ENCODE measurements around the gene CYB5A.
"Not testable (repeated sequence)": the region's sequence is repeated elsewhere in the genome, so short reads cannot be mapped to it uniquely, and the experiment has no call there.

CYB5A gene

DNA sequence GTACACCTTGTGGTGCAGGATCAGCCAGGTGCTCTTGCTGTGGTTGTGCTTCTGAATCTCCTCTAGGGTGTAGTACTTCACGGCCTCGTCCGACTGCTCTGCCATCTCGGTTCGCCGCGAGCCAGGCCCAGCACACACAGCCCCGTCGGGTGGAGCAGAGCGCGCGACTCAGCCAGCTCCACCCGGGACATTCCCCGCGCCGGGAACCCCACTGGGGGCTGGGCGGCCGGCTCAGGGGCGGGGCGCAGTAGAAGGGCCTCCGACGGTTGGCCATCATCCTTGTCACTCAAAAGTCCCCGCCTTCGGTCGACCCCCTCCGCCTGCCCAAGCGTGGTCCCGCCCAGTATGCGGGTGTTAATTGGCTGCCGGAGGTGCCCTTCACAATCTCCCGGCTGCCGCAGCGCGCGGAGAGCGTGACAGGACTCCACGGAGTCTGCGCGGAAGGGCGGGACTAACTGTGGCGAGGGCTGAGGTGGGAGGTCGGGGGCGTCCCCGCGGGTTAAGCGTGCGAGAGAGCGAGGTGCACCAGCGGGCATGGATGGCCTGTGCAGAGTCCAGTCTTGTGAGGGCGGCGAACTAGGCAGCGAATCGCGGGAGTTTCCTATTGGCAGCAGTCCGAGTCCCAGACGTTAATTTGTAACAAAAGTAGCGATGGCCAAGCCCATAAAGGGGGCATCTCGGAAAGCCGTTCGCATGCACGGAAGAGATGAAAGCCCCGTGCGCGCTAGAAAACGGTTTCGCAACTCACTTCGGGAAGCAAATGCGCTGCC, at the start of gene CYB5A:
TSS of gene CYB5A (minus strand) at position 193 of the 770 bp plus-strand sequence. CDS start at position 105, 88 bp downstream.
- peak; percentile 98 for DNase-seq

DNA sequence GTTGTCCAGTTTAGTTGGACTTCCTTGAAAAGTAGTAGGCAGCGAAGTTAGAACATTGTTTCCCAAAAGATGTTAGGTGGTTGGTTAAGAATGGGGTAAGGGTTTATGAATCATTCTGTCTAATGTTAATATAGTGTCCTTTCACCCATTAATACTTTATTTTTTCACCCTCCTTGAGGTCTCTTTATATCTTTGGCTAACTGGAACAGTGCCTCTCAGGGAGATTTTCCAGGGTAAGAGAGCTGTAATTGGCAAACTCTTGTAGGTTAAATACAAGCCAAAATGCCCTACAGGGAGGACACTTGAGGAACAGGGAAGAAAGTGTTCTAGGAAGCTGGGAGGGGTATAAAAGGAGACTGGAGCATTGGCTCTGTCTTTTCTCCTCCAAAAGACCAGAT, 46.1 kb upstream of the CYB5A start:
- DNase-seq, result no peak

- DNase-seq, result no peak
These were observed 45.6 kb upstream of the CYB5A start for GRCh38 chr18:74337155-74337911.

- no peak for DNase-seq
These were observed 44.9 kb upstream of the CYB5A start for GRCh38 chr18:74336656-74337055.

DNA sequence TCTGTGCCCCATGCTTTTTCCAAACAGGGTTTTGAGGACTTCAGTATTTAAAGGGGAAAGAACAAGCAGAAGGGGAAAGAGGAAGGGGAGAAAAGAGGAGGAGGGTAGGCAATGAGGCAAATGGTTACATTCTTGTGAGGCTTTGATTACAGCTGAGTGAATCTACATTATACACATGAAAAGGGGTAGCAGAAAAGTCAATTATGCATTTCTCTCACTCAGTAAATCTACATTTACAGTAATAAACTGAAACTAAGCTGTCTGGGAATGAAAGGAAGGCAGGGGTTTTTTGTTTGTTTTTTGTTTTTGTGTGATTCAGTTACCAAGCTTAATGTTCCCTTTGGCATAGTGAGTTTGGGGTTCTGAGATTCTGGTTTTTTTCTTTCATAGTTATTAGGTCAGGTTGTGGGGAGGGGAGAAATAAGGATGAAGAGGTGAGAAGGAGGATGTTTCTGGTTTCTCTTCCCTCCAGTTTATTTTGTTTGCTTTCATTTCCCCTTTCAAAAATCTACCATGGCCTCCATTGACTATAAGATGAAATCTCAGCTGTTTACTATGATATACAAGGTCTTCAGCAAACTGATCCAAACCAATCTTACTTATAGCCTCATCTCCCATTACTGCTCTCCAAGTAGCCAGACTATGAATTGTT, 42.6 kb upstream of the CYB5A start:
- no peak for DNase-seq

- no peak for DNase-seq
These were observed 41.3 kb upstream of the CYB5A start for GRCh38 chr18:74333091-74333490.

- DNase-seq, result no peak
These were observed 39.6 kb upstream of the CYB5A start for GRCh38 chr18:74331404-74331803.

- DNase-seq, result no peak
These were observed 38.0 kb upstream of the CYB5A start for GRCh38 chr18:74329688-74330205.

GRCh38 chr18:74328206-74328605, 36.4 kb upstream of the CYB5A start:
- DNase-seq, result no peak

DNA sequence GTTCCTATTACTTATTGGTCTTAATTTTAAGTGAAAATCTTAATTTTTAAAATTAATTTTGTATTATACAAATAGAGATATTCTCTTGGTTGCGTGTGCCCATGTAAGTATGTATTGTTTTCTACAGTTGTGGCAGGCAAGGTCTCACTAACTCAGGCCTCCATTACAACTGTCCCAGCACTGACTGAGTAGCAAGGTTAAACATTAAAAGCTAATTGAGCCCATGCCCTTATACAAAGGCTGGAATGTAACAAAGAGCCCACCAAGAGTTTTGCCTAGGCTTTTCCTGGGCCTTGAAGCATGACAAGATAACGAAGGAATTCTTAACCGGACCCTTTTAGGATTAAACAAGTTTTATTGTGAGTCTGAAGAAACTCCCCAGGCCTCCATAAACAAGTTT, 35.0 kb upstream of the CYB5A start:
- not testable (repeated sequence) for DNase-seq

DNA sequence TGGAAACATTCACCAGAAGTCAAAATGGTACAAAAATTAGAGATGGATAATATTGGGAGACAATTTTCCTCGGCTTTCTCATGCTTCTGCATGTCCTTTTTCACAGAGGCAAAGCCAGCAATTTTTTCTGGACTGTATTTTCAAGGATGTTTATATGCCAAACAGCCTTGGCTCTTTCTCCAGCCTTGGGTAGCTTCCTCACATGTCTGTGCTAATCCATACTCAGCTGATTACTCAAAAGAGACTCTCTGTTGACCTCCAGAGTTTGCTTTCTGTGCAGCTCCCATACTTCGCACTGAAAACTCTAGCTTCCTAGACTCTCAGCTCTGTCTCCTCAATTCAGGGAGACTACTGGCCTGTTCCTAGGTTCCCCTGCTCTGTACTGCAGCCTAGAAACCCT, 34.5 kb upstream of the CYB5A start:
- DNase-seq, result no peak

DNA sequence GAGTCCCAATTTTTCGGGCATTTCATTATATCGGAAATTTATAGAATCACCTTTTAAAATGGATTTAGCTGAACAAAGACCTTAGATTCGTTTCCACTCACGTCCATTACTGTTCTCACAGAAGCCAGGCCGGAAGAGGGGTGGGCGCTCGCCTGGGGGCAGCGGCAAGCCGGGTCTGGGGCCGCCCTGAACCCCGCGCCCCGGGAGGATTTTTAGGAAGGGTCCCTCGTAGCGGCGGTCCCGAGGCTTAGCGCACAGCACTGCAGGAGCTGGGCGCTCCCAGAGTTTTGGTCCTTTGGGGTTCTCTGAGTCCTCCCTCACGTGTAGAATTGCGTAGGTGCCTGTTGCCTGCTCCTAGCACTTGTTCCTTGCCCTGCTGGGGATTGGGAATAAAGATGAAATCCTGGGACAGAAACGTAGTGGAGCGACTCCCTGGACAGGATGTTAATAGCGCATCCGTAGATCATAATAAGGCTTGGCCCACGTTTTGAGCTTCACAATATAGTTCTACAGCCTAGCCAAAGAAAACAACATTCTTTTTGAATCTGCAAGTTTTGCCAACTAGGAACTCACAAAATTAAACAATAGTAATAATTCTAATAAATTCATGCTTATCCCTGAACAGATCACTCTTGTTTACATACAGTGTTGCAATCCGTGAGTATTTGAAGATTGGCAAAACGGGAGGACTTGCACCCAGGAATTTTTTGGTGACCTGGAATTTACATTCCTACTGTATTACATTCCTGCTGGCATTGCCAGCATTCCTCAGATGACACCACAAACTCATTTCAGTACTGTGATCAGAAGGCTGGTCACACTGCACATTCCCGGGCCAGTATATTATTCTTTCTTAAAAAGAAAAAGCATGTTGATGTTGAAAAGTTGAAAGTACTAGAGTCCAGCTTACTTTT, 24.8 kb upstream of the CYB5A start:
- no peak for DNase-seq

DNA sequence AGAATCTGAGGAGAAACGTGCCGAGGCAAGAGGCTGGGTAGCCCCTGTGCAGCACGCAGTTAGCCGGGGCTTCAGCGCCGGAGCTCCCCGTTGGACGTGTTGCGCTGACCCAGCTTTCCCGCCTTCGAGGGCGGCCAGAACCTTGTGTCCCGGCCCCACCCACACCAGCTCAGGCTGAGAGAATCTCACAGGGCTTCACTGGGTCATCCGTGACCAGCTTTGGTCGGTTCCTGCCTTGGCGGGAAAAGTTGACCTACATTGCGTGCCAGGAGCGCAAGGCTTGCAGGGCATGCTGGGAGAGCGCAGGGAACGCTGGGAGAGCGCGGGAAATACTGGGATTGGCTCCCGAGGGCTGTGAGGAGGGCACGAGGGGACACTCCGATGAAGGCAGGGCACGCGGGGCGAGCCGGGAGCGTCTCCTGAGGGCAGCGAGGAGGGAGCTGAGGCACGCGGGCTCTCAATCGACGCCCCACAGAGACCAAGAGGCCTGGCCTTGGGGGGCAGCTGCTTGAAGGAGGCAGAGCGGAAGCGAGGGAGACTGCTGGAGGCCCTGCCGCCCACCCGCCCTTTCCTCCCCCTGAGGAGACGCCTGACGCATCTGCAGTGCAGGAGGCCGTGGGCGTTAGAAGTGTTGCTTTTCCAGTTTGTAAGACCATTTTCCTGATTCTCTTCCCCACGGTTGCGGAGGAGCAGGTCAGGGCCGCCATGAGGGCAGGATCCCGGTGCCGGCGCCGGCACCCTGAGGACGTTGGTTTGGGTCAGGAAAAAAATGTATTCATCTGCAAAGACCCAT, 23.9 kb upstream of the CYB5A start, which contains the start of gene C18orf63:
TSS of gene C18orf63 (plus strand) at position 376 of the 793 bp plus-strand sequence. CDS start 2,027 bp downstream, outside the sequence.
- DNase-seq, result no peak

- no peak for DNase-seq
These were observed 23.1 kb upstream of the CYB5A start for GRCh38 chr18:74314759-74315463.

DNA sequence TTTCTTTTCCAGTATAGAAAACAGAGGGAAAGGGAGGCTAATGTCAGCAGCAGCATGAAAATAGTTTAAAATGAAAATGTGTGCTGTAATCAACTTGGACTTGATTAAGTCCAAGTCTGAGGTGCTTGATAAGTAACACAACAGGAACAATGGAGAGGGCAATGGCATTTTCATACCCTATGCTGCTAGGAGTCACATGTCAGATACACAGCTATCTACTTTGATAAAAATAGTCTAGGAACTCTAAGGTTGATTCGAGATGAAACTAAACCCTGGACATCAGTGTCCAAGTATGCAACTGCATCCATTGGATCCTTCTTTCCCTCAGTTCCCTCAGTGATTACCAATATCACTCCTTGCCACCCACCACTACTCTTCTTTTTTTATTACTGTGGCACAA, 19.2 kb upstream of the CYB5A start:
- DNase-seq, result no peak

DNA sequence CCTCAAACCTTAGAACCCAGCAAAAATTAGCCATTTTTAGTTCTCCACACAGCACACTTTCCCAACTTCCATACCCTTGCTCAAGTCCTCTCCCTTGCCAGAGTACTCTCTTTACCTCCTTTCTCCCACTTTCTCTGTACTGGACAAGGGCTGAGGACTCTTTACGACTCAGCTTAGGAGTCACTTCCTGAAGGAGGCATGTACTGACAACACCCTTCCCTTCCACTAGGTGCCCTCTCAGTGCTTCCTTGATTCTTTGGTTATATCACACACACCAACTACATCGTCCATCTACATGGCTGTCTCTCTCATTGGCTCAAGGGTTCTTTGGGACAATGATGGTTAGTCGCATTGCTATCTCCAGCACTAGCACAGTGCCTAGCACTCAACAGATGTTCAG, 18.6 kb upstream of the CYB5A start:
- no peak for DNase-seq

- DNase-seq, result no peak
These were observed 12.2 kb upstream of the CYB5A start for GRCh38 chr18:74303936-74304335.

GRCh38 chr18:74303306-74303705, 11.5 kb upstream of the CYB5A start:
- DNase-seq, result no peak

GRCh38 chr18:74299746-74300145, 8.0 kb upstream of the CYB5A start:
- no peak for DNase-seq

- DNase-seq, result no peak
These were observed 7.4 kb upstream of the CYB5A start for GRCh38 chr18:74299162-74299561.

DNA sequence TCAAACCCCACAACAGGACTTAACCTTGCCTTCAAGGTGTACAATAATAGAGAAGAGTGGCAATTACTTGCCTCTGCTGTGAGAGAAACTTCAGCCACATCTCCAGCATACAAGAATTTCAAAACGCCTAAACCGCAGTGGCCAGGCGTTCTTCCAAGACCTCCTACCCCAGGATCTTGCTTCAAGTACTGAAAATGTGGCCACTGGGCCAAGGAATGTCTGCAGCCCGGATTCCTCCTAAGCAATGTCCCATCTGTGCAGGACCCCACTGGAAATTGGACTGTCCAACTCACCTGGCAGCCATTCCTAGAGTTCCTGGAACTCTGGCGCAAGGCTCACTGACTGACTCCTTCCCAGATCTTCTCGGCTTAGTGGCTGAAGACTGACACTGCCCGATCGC, 2.8 kb upstream of the CYB5A start:
- DNase-seq, result no peak

Measured in NCI-H1105 (cell line).